HG03565 (cell line): ENCODE data around the gene NID1.
"Not testable (repeated sequence)": the region's sequence is repeated elsewhere in the genome, so short reads cannot be mapped to it uniquely, and the experiment has no call there.

Experiments used
- ATAC-seq: cut with Tn5 transposase; IDR thresholded peaks from one replicate; pipeline ENCODE4 v1.9.1; 2021; ENCODE audit warnings: mild to moderate bottlenecking, moderate library complexity; ENCODE audit not compliant: unreplicated experiment

The NID1 gene

DNA sequence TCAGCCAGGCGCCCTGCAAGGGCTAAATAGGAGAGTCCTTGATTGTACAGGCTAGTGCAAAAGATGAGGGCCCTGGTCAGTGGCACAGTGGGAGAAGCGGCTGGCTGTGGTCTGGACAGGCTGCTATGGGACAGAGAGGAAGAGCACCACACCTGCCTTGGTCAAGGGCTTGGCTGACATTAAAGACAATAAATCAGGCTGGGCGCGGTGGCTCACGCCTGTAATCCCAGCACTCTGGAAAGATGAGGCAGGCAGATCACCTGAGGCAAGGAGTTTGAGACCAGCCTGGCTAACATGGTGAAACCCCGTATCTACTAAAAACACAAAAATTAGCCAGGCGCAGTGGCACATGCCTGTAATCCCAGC is 62.9 kb downstream of the NID1 start:
- ATAC-seq, result no peak

DNA sequence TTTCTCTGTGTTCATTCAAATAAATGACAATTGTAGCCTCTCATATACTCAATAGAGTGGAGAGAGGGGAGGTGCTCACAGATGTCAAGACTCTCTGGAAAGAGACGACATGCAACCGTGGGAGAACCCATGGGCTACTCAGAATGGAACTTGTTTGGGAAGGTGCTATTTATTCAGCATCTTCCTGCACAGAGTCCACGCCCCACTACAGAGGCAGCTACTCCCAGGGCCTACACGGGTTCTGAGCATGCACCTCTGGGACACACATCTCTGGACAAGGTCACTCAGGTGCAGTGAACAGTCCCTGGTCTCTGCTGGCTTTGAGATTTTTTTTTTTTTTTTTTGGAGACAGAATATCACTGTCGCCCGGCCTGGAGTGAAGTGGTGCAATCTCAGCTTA is 64.1 kb downstream of the NID1 start:
- ATAC-seq, result no peak

GRCh38 chr1:235999259-235999925 is 65.5 kb downstream of the NID1 start:
- ATAC-seq, result peak; percentile 82

DNA sequence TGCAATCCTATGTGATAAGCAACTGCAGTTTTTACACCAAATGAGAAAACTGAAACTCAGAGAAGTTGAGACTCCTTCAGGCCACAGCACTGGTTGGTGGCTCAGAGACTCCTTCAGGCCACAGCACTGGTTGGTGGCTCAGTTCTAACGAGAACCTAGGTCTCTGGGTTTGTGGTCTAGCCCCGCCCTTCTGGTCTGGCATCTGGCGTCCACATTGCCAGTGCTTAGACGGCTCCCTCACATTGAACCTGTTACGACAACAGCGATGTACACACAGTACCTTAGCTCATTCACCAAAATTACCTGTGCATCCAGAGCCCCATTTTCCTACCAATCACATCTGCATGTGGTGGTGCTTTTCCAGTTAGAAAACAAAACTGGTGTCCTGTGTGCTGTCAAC is 66.1 kb downstream of the NID1 start:
- ATAC-seq, result peak; percentile 22

GRCh38 chr1:235997931-235998330 is 67.0 kb downstream of the NID1 start:
- ATAC-seq, result no peak

GRCh38 chr1:235997049-235997448 is 67.8 kb downstream of the NID1 start:
- no peak for ATAC-seq

GRCh38 chr1:235996048-235996785 is 68.7 kb downstream of the NID1 start:
- no peak for ATAC-seq

GRCh38 chr1:235995511-235995910 is 69.4 kb downstream of the NID1 start:
- no peak for ATAC-seq

GRCh38 chr1:235993652-235994051 is 71.2 kb downstream of the NID1 start:
- ATAC-seq, result no peak

GRCh38 chr1:235992868-235993267 is 72.0 kb downstream of the NID1 start:
- ATAC-seq, result no peak

GRCh38 chr1:235992346-235992745 is 72.5 kb downstream of the NID1 start:
- no peak for ATAC-seq

DNA sequence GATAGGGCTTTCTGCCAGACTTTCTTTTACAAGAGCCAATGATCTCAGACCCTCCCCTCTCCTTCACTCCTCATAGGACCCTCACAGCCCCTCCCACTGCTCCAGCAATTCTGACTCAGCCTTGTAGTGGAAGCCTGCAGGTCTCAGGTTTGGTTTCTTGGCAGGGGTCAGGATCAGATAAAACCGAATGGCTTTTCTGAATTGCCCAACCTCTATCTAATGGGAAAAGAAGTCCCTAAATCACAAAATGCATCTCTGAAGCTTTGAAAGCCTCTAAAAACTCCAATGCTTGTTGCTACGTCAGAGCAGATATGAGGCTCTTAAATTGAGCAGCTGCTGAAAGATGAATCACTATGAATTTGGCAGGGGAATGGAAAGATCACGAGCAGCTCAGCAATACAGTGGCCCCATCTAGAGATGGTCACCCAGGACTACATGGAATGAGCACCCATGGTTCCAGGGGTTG is 74.5 kb downstream of the NID1 start:
- ATAC-seq, result no peak

GRCh38 chr1:235989105-235989504 is 75.8 kb downstream of the NID1 start:
- no peak for ATAC-seq

GRCh38 chr1:235986869-235987268 is 78.0 kb downstream of the NID1 start:
- no peak for ATAC-seq

DNA sequence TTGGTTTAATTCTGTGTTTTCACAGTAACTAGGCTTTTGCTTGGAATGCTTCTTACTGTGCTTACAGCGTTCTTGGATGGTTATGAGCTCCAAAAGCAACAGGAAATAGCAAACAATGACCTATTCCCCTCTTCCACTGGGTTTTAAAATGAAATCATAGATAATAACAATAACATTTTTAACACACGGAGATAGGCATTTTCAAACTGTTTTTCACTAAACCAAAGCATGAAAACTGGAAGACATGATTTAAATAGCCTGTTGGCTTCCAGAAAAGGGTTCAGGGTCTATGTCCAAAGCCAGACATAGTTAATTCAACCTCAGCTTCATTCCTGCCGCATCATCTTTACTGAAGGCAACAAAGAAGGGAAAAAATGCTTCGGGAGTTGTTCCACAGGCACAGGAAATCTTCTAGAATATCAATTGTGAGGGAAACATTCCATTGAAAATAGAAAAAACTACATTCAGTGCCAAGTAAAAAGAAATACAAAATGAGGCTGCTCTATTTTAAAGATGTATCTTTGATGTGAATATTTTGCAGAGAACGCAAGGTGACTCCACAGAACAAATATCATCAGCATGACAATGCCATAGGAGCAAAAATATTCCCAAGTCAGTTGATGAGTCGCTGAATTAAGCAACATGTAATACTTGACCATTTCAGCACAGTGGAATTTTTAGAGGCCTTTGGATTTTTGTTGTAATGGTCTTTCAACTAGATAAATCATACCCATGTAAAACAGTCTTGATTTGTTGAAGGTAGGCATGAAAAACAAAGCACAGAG is 80.7 kb downstream of the NID1 start:
- ATAC-seq, result no peak

GRCh38 chr1:235980976-235981375 is 83.9 kb downstream of the NID1 start:
- no peak for ATAC-seq

DNA sequence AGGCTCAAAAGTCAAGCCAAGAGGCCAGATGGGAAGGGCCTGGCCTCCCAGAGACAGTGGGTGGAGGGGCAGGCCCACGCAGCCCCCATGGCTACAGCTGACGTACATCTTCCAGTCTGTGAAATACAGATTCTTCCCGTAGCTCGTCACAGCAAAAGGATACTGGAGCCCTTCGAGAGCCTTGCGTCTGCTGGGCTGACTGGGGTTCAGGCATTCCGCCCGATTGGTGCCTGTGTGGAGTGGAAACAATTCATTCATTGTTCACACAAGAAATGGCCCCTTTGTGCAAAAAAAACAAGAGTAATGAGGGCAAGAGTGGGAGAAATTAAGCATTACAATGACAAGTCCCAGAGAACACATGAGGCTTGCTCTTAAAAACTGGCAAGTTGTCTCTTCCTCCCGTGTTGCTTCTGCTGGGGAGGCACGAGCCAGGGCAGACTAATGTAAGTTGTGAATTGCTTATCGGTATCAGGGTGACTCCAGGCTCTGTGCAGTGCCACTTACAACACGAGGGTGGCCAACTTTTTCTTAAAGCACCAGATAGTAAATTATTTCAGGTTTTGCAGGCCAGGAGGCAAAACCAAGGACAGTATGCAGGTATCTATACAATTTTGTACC is 85.1 kb downstream of the NID1 start:
- ATAC-seq, result no peak

DNA sequence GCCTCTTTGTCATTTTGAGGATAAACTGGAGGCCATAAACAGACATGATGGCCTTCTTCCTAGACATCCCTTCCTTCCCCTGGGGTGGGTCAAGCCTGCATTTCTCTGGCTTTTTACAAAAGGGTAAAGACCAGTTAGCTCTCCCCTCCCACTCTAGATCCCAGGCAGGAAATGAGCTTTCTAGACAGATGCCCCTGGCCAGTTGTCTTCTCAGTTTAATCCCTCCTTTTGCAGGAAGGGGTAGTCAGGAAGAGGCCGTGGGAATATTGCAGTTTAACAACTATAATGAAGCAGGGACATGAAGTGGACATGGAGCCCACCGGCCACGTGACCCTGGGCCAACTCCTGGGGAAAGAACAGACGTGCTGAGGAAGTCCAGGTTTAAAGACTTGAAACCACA is 85.7 kb downstream of the NID1 start:
- ATAC-seq, result no peak

DNA sequence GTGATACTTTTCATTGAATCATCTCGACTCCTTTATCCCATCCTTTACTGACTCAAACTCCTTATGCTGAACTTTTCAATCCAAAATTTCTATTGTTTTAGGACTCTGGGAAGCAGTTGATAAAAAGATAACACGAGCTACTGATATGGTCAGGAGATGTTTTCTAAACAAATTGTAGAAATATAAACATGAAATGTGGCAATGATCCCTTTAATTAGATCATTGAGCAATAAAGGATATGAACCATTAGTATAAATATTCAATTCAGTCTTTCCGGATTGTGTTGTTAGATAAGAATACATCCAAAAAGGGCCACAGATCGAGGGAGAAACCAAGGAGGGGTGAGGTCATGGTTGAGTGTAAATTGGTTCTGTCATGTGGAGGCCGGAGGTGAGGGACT is 88.4 kb downstream of the NID1 start:
- no peak for ATAC-seq

GRCh38 chr1:235974616-235975015 is 90.3 kb downstream of the NID1 start:
- ATAC-seq, result no peak

DNA sequence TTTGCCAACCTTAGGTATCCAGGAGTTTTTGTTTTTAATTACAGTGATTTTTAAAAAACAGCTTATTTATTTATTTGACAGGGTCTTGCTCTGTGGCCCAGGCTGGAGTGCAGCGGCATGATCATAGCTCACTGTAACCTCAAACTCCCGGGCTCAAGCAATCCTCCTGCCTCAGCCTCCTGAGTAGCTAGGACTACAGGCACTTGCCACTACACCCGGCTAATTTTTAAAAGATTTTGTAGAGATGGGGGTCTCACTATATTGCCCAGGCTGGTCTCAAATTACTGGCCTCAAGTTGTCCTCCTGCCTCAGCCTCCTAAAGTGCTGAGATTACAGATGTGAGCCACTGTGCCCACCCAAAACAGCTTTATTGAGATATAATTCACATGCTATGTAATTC is 92.2 kb downstream of the NID1 start:
- not testable (repeated sequence) for ATAC-seq
